ENCODE measurements around the gene FCER1G. TPM values are rescaled to one million over a fixed set of nuclear protein-coding genes. Genes with fewer than 3 reads are reported as not detected.
A peak's percentile ranks its signal among the peaks of the same experiment; 100 is the strongest.

FCER1G gene
- total and polyA plus RNA-seq, 9 of the 15 experiments (the other 6 are each of a cell fraction or from before 2014, with no cell fraction given) = 0.15 to 0.69 (median 0.31) TPM; not detected in 2

- TF ChIP-seq E2F4 (CRISPR knock-in tag; IDR thresholded peaks at IDR 0.05; ENCODE audit: low read depth) (no peak), TAL1 (IDR thresholded peaks at IDR 0.05) (no peak), SMC3 (conservative IDR thresholded peaks at IDR 0.05; ENCODE audit: insufficient read depth, low read depth, low read length) (peak; percentile 88), ESRRA (IDR thresholded peaks at IDR 0.05; ENCODE audit: borderline replicate concordance, low read depth) (no peak), HES1 (IDR thresholded peaks at IDR 0.05; ENCODE audit: low read depth) (no peak), BCLAF1 (IDR thresholded peaks at IDR 0.05; ENCODE audit: borderline replicate concordance in 1 of 2, control insufficient read depth in 1 of 2, low read depth in 2 of 2, low read length in 1 of 2) (no peak), MECOM (CRISPR knock-in tag; IDR thresholded peaks at IDR 0.05) (no peak), HNRNPL (IDR thresholded peaks at IDR 0.05; ENCODE audit: low read depth, low read length) (no peak), GABPA (tag; conservative IDR thresholded peaks at IDR 0.05; ENCODE audit: low read depth) (0 out of 2 replicates have a peak, but pooled peaks have one; percentile 41), ZNF277 (CRISPR knock-in tag; IDR thresholded peaks at IDR 0.05; ENCODE audit: borderline replicate concordance) (no peak), HNRNPH1 (optimal IDR thresholded peaks at IDR 0.05; ENCODE audit: low read depth, low read length) (no peak), FOSL1 (tag; conservative IDR thresholded peaks at IDR 0.05) (no peak), ATF6 (CRISPR knock-in tag; IDR thresholded peaks at IDR 0.05) (no peak), ADNP (tag; IDR thresholded peaks at IDR 0.05) (no peak), ZNF140 (CRISPR knock-in tag; IDR thresholded peaks at IDR 0.05) (no peak), ARHGAP35 (IDR thresholded peaks at IDR 0.05; ENCODE audit: partially characterized antibody) (no peak), PCBP2 (IDR thresholded peaks at IDR 0.05; ENCODE audit: low read depth, low read length, poor library complexity, severe bottlenecking) (no peak), KLF1 (tag; IDR thresholded peaks at IDR 0.05) (no peak)
These were observed 5.2 kb upstream of the FCER1G start (continued) for GRCh38 chr1:161209790-161210409.
